AG09309 (cell line): ENCODE results near the gene LZIC.

ENCODE experiments used
- DNase-seq: peaks from one replicate; pipeline ENCODE4 v3.0.0-alpha.2; 2010; ENCODE audit warnings: low read depth
- H3K4me3 ChIP-seq: 2 replicates; pipeline ENCODE4 v1.5.1; 2011; ENCODE audit warnings: mild to moderate bottlenecking, low read depth, low read length, moderate library complexity; ENCODE audit not compliant: control insufficient read depth
- CTCF ChIP-seq: IDR thresholded peaks from 2 replicates; pipeline ENCODE4 v1.5.1; 2011; ENCODE audit warnings: mild to moderate bottlenecking, low read depth, low read length, inconsistent platforms; ENCODE audit not compliant: insufficient read depth, control insufficient read depth; ENCODE audit errors: missing control alignments

LZIC gene

GRCh38 chr1:9888886-9889285, 54.3 kb downstream of the LZIC start:
- H3K4me3 ChIP-seq: no peak overlapping the region
- no peak for TF ChIP-seq CTCF

GRCh38 chr1:9887070-9887469, 56.1 kb downstream of the LZIC start:
- no peak for DNase-seq
- H3K4me3 ChIP-seq: no peak overlapping the region
- no peak for TF ChIP-seq CTCF

More at GRCh38 chr1:9888886-9889285, 54.3 kb downstream of the LZIC start:
- DNase-seq: no peak

- no peak for TF ChIP-seq CTCF
- H3K4me3 ChIP-seq: no peak overlapping the region
- no peak for DNase-seq
Observed at GRCh38 chr1:9886092-9886742, 57.0 kb downstream of the LZIC start.

- H3K4me3 ChIP-seq: no peak overlapping the region
- TF ChIP-seq CTCF: no peak
- no peak for DNase-seq
Observed at GRCh38 chr1:9884805-9885204, 58.4 kb downstream of the LZIC start.

- no peak for DNase-seq
- TF ChIP-seq CTCF: no peak
- H3K4me3 ChIP-seq: no peak overlapping the region
Observed at GRCh38 chr1:9883585-9884449, 59.4 kb downstream of the LZIC start.

GRCh38 chr1:9882945-9883303, 60.3 kb downstream of the LZIC start:
- no peak for TF ChIP-seq CTCF
- no peak overlapping the region for H3K4me3 ChIP-seq
- no peak for DNase-seq
